Neural cell (in vitro differentiated cells): ENCODE measurements around the gene FNDC11. TPM values are rescaled to one million over a fixed set of nuclear protein-coding genes. Genes with fewer than 3 reads are reported as not detected.

ENCODE experiments used
- H2AFZ ChIP-seq: fragments of 200-600, 300-800 bp; sonication (generic), shearing (Covaris generic); 2 replicates; pipeline ENCODE4 v1.6.0; 2014; ENCODE audit warnings: low read depth, mild to moderate bottlenecking, antibody characterized with exemption, low read length, moderate library complexity
- H3F3A ChIP-seq: fragments of 200-600 bp; shearing (Covaris generic); 2 replicates; pipeline ENCODE4 v1.6.1; 2016; ENCODE audit warnings: mild to moderate bottlenecking, moderate library complexity, mixed read lengths, antibody characterized with exemption, low read length; ENCODE audit not compliant: insufficient read depth, poor library complexity, severe bottlenecking
- H3K27ac ChIP-seq: fragments of 200-600, 300-800 bp; sonication (generic), shearing (Covaris generic); 2 replicates; pipeline ENCODE4 v1.5.1; 2014; ENCODE audit warnings: mild to moderate bottlenecking, low read length, moderate library complexity
- H3K27me3 ChIP-seq: fragments of 300-800, 200-600 bp; sonication (generic), shearing (Covaris generic); 2 replicates; pipeline ENCODE4 v1.6.0; 2014; ENCODE audit warnings: mild to moderate bottlenecking, low read depth, low read length, moderate library complexity; ENCODE audit not compliant: insufficient read depth
- H3K36me3 ChIP-seq: fragments of 300-800, 200-600 bp; sonication (generic), shearing (Covaris generic); 2 replicates; pipeline ENCODE4 v1.5.1; 2014; ENCODE audit warnings: mild to moderate bottlenecking, antibody characterized with exemption, low read length, moderate library complexity; ENCODE audit not compliant: insufficient read depth
- H3K4me2 ChIP-seq: fragments of 300-800, 200-600 bp; sonication (generic), shearing (Covaris generic); 2 replicates; pipeline ENCODE4 v1.6.0; 2014; ENCODE audit warnings: mild to moderate bottlenecking, low read length
- H3K4me3 ChIP-seq: fragments of 300-800, 200-600 bp; sonication (generic), shearing (Covaris generic); 2 replicates; pipeline ENCODE4 v1.5.1; 2014; ENCODE audit warnings: mild to moderate bottlenecking, low read length, moderate library complexity
- H3K79me2 ChIP-seq: fragments of 200-600 bp; shearing (Covaris generic); replicated peaks from 2 replicates; pipeline ENCODE4 v1.6.0; 2014; ENCODE audit warnings: mild to moderate bottlenecking, low read length, moderate library complexity; ENCODE audit not compliant: insufficient read depth
- H3K9ac ChIP-seq: fragments of 300-800, 200-600 bp; sonication (generic), shearing (Covaris generic); 2 replicates; pipeline ENCODE4 v1.6.1; 2016; ENCODE audit warnings: mild to moderate bottlenecking, low read length, mixed read lengths
- H3K9me2 ChIP-seq: fragments of 200-600 bp; shearing (Covaris generic); 2 replicates; pipeline ENCODE4 v1.6.1; 2016; ENCODE audit warnings: mild to moderate bottlenecking, low read length, mixed read lengths; ENCODE audit not compliant: insufficient read depth
- H3K9me3 ChIP-seq: fragments of 200-600, 300-800 bp; sonication (generic), shearing (Covaris generic); 2 replicates; pipeline ENCODE4 v1.6.1; 2016; ENCODE audit warnings: mild to moderate bottlenecking, mixed run types, low read length, moderate library complexity, mixed read lengths
- H4K20me1 ChIP-seq: fragments of 200-600 bp; shearing (Covaris generic); 2 replicates; pipeline ENCODE4 v1.6.1; 2016; ENCODE audit warnings: mild to moderate bottlenecking, mixed run types; ENCODE audit not compliant: insufficient read depth
- CTCF ChIP-seq: fragments of 450-650 bp; IDR thresholded peaks from 2 replicates; pipeline ENCODE4 v1.5.1; 2014; ENCODE audit warnings: antibody characterized with exemption, mild to moderate bottlenecking, moderate library complexity; ENCODE audit not compliant: poor library complexity, severe bottlenecking
- EP300 ChIP-seq: fragments of 450-650 bp; conservative IDR thresholded peaks from 2 replicates; pipeline ENCODE4 v1.6.1; 2014; ENCODE audit warnings: antibody characterized with exemption, mild to moderate bottlenecking, moderate library complexity; ENCODE audit not compliant: poor library complexity, severe bottlenecking
- EZH2 ChIP-seq: fragments of 200-600, 300-800 bp; shearing (Covaris generic), sonication (generic); IDR thresholded peaks from 2 replicates; pipeline ENCODE4 v1.6.1; 2014; ENCODE audit warnings: antibody characterized with exemption, low read length, borderline replicate concordance, mild to moderate bottlenecking; ENCODE audit not compliant: insufficient read depth, poor library complexity, severe bottlenecking
- MXI1 ChIP-seq: fragments of 450-650 bp; conservative IDR thresholded peaks from 2 replicates; pipeline ENCODE4 v1.6.1; 2014; ENCODE audit warnings: antibody characterized with exemption, mild to moderate bottlenecking; ENCODE audit not compliant: poor library complexity, severe bottlenecking
- POLR2AphosphoS5 ChIP-seq: IDR thresholded peaks from 2 replicates; pipeline ENCODE4 v1.6.1; 2012
- RAD21 ChIP-seq: fragments of 450-650 bp; conservative IDR thresholded peaks from 2 replicates; pipeline ENCODE4 v1.6.1; 2014; ENCODE audit warnings: antibody characterized with exemption, mild to moderate bottlenecking, moderate library complexity
- REST ChIP-seq: IDR thresholded peaks from 2 replicates; pipeline ENCODE4 v1.6.1; 2012; ENCODE audit warnings: borderline replicate concordance
- SMC3 ChIP-seq: fragments of 450-650 bp; conservative IDR thresholded peaks from 2 replicates; pipeline ENCODE4 v1.6.1; 2014; ENCODE audit warnings: antibody characterized with exemption, mild to moderate bottlenecking, moderate library complexity; ENCODE audit not compliant: poor library complexity
- TAF1 ChIP-seq: IDR thresholded peaks from 2 replicates; pipeline ENCODE4 v1.6.1; 2012; ENCODE audit warnings: low read depth
- polyA plus RNA-seq: library from polyadenylated mRNA; depleted of rRNA; stranded (reverse); fragments of >200 nt; gene quantifications from 2 replicates; pipeline ENCODE4 v1.2.3, GENCODE V29; 2014

FNDC11 gene
- polyA plus RNA-seq, 1 donor from 2014 or later: 1.9 TPM

GRCh38 chr20:63590218-63591146 is 36.5 kb downstream of the FNDC11 start:
- no peaks in the 10 kb centered on the region for H4K20me1 ChIP-seq
- no peak overlapping the region for H3K9ac ChIP-seq
- H3F3A ChIP-seq: no peaks in the 10 kb centered on the region
- H3K4me3 ChIP-seq: no peak overlapping the region
- no peaks in the 10 kb centered on the region for H3K9me2 ChIP-seq
- H3K79me2 ChIP-seq: no peaks in the 10 kb centered on the region
- no peaks in the 10 kb centered on the region for H3K9me3 ChIP-seq
- TF ChIP-seq POLR2AphosphoS5 (no peak), MXI1 (no peak), REST (no peak), TAF1 (no peak), RAD21 (no peak), SMC3 (no peak), EZH2 (no peak), EP300 (no peak), CTCF (no peak)
- H3K4me2 ChIP-seq: no peak overlapping the region
- H3K27me3 ChIP-seq: no peaks in the 10 kb centered on the region
- H3K36me3 ChIP-seq: no peaks in the 10 kb centered on the region
- H3K27ac ChIP-seq: no peak overlapping the region
- no peak overlapping the region for H2AFZ ChIP-seq

GRCh38 chr20:63591147-63591533 is 37.2 kb downstream of the FNDC11 start:
- no peak overlapping the region for H3K9ac ChIP-seq
- H3K9me3 ChIP-seq: no peaks in the 10 kb centered on the region
- no peaks in the 10 kb centered on the region for H3K79me2 ChIP-seq
- no peak overlapping the region for H3K4me3 ChIP-seq
- TF ChIP-seq MXI1 (no peak), POLR2AphosphoS5 (no peak), EP300 (no peak), RAD21 (no peak), REST (no peak), TAF1 (no peak), CTCF (no peak), SMC3 (no peak), EZH2 (no peak)
- H4K20me1 ChIP-seq: no peaks in the 10 kb centered on the region
- no peaks in the 10 kb centered on the region for H3K36me3 ChIP-seq
- H3K27ac ChIP-seq: no peak overlapping the region
- H3K27me3 ChIP-seq: no peaks in the 10 kb centered on the region
- no peak overlapping the region for H2AFZ ChIP-seq
- no peak overlapping the region for H3K4me2 ChIP-seq
- H3F3A ChIP-seq: no peaks in the 10 kb centered on the region
- no peaks in the 10 kb centered on the region for H3K9me2 ChIP-seq
